ENCODE data around the gene CCNE1. TPM values are rescaled to one million over a fixed set of nuclear protein-coding genes. Genes with fewer than 3 reads are reported as not detected.

CCNE1 gene
- total RNA-seq, 1 donor from 2014 or later: not detected

GRCh38 chr19:29851769-29852521, 40.2 kb downstream of the CCNE1 start:
- no peaks in the 10 kb centered on the region for H3K9me3 ChIP-seq
- H3K27me3 ChIP-seq: no peaks in the 10 kb centered on the region
- no peak overlapping the region for H3K4me3 ChIP-seq
- TF ChIP-seq, protein P1, sequence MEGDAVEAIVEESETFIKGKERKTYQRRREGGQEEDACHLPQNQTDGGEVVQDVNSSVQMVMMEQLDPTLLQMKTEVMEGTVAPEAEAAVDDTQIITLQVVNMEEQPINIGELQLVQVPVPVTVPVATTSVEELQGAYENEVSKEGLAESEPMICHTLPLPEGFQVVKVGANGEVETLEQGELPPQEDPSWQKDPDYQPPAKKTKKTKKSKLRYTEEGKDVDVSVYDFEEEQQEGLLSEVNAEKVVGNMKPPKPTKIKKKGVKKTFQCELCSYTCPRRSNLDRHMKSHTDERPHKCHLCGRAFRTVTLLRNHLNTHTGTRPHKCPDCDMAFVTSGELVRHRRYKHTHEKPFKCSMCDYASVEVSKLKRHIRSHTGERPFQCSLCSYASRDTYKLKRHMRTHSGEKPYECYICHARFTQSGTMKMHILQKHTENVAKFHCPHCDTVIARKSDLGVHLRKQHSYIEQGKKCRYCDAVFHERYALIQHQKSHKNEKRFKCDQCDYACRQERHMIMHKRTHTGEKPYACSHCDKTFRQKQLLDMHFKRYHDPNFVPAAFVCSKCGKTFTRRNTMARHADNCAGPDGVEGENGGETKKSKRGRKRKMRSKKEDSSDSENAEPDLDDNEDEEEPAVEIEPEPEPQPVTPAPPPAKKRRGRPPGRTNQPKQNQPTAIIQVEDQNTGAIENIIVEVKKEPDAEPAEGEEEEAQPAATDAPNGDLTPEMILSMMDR (IDR thresholded peaks at IDR 0.05): no peak
- H3K36me3 ChIP-seq: no peaks in the 10 kb centered on the region
- intact Hi-C loops (cut with DNase I): no loop called here
- no peak for DNase-seq (ENCODE audit: low spot score in 2 of 2)
- H3K4me1 ChIP-seq: no peaks in the 10 kb centered on the region
- H3K27ac ChIP-seq: no peak overlapping the region

DNA sequence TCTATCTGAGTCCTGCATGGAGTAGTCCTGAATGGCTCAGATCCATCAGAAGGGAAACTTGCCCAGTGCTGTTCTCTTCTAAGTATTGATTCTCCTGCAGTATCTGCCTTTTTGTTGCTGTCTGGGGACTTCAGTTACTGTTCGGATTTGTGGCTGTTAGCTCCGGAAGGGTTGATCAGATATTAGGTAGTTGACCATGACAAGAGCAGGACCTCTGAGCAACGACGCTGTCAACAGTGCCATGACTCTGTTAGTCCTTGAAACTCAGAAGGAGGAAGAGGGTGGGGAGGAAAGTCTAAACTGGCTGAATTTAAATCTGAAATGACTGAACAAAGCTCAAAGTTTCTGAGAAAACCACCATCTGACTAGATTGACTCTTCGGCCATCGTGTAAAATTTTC, 42.2 kb downstream of the CCNE1 start:
- Histone ChIP-seq H3K4me1 (no peaks in the 10 kb centered on the region), H3K4me3 (no peak overlapping the region), H3K36me3 (no peaks in the 10 kb centered on the region), H3K9me3 (no peaks in the 10 kb centered on the region), H3K27me3 (no peaks in the 10 kb centered on the region), H3K27ac (no peak overlapping the region)
- TF ChIP-seq, protein P1 (IDR thresholded peaks at IDR 0.05): no peak
- DNase-seq (ENCODE audit: low spot score in 2 of 2): no peak
- intact Hi-C loops (cut with DNase I): no loop called here

DNA sequence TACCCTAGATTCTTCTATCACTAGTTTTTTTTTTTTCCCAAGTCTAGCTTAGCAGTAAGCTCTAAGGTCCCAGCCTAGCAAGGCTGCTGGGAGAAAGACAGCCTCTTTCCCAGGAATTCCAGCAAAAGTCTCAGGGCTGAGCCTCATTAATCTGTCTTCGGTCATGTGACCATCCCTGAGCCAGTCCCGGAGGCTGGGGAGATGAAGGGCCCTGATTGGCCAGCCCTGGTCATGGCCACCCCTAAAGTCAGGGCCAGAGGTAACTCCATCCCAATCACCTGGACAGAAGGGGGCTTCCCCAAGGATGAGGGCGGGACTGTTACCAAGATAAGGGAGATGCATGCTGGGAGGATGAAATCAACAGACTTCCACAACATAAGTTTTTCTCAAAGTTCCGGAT, 43.3 kb downstream of the CCNE1 start:
- Histone ChIP-seq H3K4me3 (no peak overlapping the region), H3K4me1 (no peaks in the 10 kb centered on the region), H3K36me3 (no peaks in the 10 kb centered on the region), H3K27me3 (no peaks in the 10 kb centered on the region), H3K27ac (no peak overlapping the region), H3K9me3 (no peaks in the 10 kb centered on the region)
- DNase-seq (ENCODE audit: low spot score in 2 of 2): no peak
- TF ChIP-seq, protein P1 (IDR thresholded peaks at IDR 0.05): no peak
- intact Hi-C loops (cut with DNase I): no loop called here

DNA sequence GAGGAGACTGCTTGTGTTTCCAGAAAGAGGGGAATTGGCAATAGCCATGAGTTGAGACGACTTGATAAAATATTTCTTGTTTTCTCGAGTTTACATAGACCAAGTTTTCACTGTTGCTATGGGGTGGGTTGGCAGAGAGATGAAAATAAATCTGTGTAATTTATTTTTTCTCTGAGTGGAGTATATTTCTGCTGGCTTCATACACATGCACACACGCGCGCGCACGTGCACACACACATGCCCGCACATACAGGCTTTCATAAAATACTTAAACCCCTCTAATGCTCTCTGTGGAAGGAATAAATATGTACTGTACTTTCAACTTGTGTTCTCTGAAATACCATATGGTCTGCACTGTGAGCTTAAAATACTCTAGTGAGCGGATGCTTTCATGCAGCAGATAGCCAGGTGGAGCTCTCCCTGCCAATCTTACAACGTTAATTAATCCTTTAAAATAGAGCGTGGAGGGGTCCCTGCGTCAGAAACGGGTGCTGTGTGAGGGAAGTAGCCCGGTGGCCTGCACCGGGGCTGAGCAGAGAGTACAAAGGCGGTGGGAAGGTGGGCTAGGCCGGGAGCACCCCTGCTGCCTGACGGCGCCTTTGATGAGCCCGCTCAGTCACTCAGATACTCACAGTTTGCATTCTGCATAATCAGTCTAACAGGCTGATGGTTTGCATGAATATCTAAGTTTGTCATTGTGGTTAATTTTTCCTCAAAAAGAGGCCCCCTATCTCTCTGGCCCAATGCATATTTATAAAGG, 44.1 kb downstream of the CCNE1 start:
- H3K9me3 ChIP-seq: no peaks in the 10 kb centered on the region
- no peaks in the 10 kb centered on the region for H3K36me3 ChIP-seq
- no peak for DNase-seq (ENCODE audit: low spot score in 2 of 2)
- no peak overlapping the region for H3K4me3 ChIP-seq
- no peak overlapping the region for H3K27ac ChIP-seq
- no peaks in the 10 kb centered on the region for H3K4me1 ChIP-seq
- intact Hi-C loops (cut with DNase I): no loop called here
- TF ChIP-seq, protein P1 (IDR thresholded peaks at IDR 0.05): no peak
- H3K27me3 ChIP-seq: no peaks in the 10 kb centered on the region

DNA sequence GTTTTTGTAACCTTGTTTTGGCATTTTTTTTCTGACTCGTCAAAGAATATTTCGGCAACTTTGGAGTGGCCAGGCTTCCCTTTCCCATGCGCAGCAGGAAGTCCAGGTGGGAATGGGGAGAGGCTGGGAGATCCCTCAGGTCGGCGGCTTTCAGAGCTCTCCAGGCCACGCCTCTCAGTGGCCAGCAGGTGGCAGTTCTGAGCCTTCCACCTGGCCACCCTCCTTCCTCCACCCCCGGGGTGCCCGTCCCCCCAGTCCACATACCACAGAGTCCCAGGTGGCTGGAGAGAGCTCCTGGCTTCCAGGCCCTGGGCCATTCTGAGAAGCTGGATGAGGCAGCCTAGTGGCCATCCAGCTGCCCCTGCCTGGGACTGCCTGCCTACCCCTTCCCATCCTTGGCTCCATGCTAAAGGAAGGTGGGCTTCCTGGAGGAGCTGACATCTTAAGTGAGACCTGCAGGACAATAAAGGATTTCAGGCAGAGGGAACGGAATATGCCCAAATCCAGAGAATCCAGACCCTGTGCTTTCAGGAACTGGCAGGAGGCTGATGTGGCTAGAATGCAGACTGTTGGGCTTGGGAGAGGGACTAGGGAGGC, 46.3 kb downstream of the CCNE1 start:
- no peak overlapping the region for H3K27ac ChIP-seq
- no peak for DNase-seq (ENCODE audit: low spot score in 2 of 2)
- TF ChIP-seq, protein P1 (IDR thresholded peaks at IDR 0.05): peak in 2 of 3 experiments; percentile 19 to 24
- H3K36me3 ChIP-seq: no peaks in the 10 kb centered on the region
- no peaks in the 10 kb centered on the region for H3K9me3 ChIP-seq
- intact Hi-C loops (cut with DNase I): no loop called here
- H3K27me3 ChIP-seq: no peaks in the 10 kb centered on the region
- H3K4me1 ChIP-seq: no peaks in the 10 kb centered on the region
- H3K4me3 ChIP-seq: no peak overlapping the region
